Upper lobe of right lung (tissue), 1 donor: ENCODE measurements around the gene TSPYL6. TPM values are rescaled to one million over a fixed set of nuclear protein-coding genes. Genes with fewer than 3 reads are reported as not detected.
"Not testable (repeated sequence)": the region's sequence is repeated elsewhere in the genome, so short reads cannot be mapped to it uniquely, and the experiment has no call there.

ENCODE experiments used
- ATAC-seq: fragments of 200-7000 bp; cut with Tn5 transposase; one replicate; pipeline ENCODE4 v1.9.1; 2020; ENCODE audit warnings: mild to moderate bottlenecking, moderate library complexity
- DNase-seq: peaks from one replicate; pipeline ENCODE4 v3.0.0-alpha.2; 2020
- H3K27ac ChIP-seq: fragments of 200-600 bp; one replicate; pipeline ENCODE4 v1.8.0; 2022
- H3K27me3 ChIP-seq: fragments of 200-600 bp; one replicate; pipeline ENCODE4 v1.8.0; 2022; ENCODE audit warnings: mild to moderate bottlenecking
- H3K36me3 ChIP-seq: fragments of 200-600 bp; one replicate; pipeline ENCODE4 v1.8.0; 2022
- H3K4me1 ChIP-seq: fragments of 200-600 bp; one replicate; pipeline ENCODE4 v1.8.0; 2022
- H3K4me3 ChIP-seq: fragments of 200-600 bp; one replicate; pipeline ENCODE4 v1.8.0; 2022; ENCODE audit warnings: mild to moderate bottlenecking
- H3K9me3 ChIP-seq: fragments of 200-600 bp; one replicate; pipeline ENCODE4 v1.8.0; 2022
- CTCF ChIP-seq: fragments of 200-600 bp; IDR thresholded peaks from one replicate; pipeline ENCODE4 v1.8.0; 2022; ENCODE audit warnings: antibody characterized with exemption
- intact Hi-C: fragments of 100-400 bp; cut with DNase I; formaldehyde crosslinking; loops from one replicate; pipeline ENCODE4 v1.11.0; 2022
- long read RNA-seq: library from polyadenylated mRNA; unstranded; transcript quantifications from one replicate; pipeline ENCODE4 v2.0.0, GENCODE V29; 2021
- total RNA-seq: library from RNA; stranded (reverse); fragmentation: NEBNext Ultra II Directional; extraction: Animal tissue kit (Norgen Biotek cat#: 25700); gene quantifications from one replicate; pipeline ENCODE4 v1.2.1, GENCODE V29; 2021
- donor health status: DM: no; HTN: yes; CAD: no; lungs with severe emphysema.

TSPYL6 gene
- total RNA-seq, result not detected
- long read RNA-seq, result 0 reads

DNA sequence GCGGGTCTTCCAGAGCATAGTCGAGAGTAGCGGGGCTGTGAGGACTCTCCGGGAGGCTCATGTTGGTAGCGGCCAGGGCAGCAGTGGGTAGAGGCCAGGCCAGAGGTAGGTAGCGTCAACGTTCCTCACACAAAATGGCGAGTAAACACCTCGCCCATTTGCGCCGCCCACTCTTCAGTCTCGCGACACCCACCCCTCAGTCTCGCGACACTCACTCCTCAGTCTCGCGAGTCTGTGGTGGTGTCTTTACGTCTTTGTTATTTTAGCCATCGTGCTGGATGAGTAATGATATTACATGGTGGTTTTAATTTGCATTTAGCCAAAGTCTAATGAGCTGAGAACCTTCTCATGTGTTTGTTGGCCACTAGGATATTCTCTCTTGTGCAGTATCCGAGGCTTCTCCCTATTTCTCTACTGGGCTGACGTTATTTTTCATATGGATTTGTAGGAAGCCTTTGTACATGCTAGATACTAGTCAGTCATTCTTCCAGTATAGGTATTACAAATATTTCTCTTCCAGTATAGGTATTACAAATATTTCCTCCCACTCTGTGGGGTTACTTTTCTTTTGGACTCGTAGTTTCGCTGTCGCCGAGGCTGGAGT is at the start of gene TSPYL6:
Gene TSPYL6, minus strand, starts transcription at position 139 of the 604 bp plus-strand sequence. Its CDS starts 78 bp downstream, at position 61.
- H3K27ac ChIP-seq, result no peak within 1 kb of the TSS
- TF ChIP-seq CTCF, result no peak
- ATAC-seq, result no peak
- H3K4me1 ChIP-seq, result no peaks in the 10 kb centered on the region
- no peak for DNase-seq
- H3K27me3 ChIP-seq, result no peaks in the 10 kb centered on the region
- H3K9me3 ChIP-seq, result no peaks in the 10 kb centered on the region
- no peaks in the 10 kb centered on the region for H3K36me3 ChIP-seq
- no peak within 1 kb of the TSS for H3K4me3 ChIP-seq
- intact Hi-C loops, result no loop called here

- no peak for TF ChIP-seq CTCF
- H3K4me1 ChIP-seq, result no peaks in the 10 kb centered on the region
- H3K4me3 ChIP-seq, result no peak overlapping the region
- H3K36me3 ChIP-seq, result no peaks in the 10 kb centered on the region
- ATAC-seq, result no peak
- no peak for DNase-seq
- no peaks in the 10 kb centered on the region for H3K27me3 ChIP-seq
- no peak overlapping the region for H3K27ac ChIP-seq
- H3K9me3 ChIP-seq, result no peaks in the 10 kb centered on the region
- intact Hi-C loops, result no loop called here
Observed at GRCh38 chr2:54303631-54304030, 47.6 kb upstream of the TSPYL6 start.

DNA sequence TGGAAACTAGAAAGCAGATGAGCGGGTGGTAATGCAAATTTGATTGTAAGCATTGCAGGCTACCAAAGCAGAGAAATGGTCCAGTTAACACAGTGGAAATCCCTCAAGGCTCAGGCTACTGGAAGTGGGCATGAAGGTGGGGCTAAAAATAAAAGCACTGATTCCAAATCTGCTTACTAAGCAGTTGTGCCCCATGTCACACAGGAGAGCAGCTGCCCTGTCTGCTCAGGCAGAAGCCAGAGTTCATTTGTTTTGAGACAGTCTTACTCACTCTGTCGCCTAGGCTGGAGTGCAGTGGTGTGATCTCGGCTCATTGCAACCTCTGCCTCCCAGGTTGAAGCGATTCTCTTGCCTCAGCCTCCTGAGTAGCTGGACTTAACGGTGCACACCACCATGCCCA is 42.5 kb upstream of the TSPYL6 start:
- no peaks in the 10 kb centered on the region for H3K27me3 ChIP-seq
- intact Hi-C loops, result no loop called here
- ATAC-seq (no peak), DNase-seq (no peak)
- H3K4me3 ChIP-seq, result no peak overlapping the region
- no peaks in the 10 kb centered on the region for H3K36me3 ChIP-seq
- no peak for TF ChIP-seq CTCF
- H3K9me3 ChIP-seq, result no peaks in the 10 kb centered on the region
- H3K27ac ChIP-seq, result no peak overlapping the region
- no peaks in the 10 kb centered on the region for H3K4me1 ChIP-seq

GRCh38 chr2:54295911-54296310 is 39.9 kb upstream of the TSPYL6 start:
- Histone ChIP-seq H3K27ac (no peak overlapping the region), H3K4me3 (no peak overlapping the region), H3K4me1 (no peaks in the 10 kb centered on the region), H3K9me3 (no peaks in the 10 kb centered on the region), H3K36me3 (no peaks in the 10 kb centered on the region), H3K27me3 (no peaks in the 10 kb centered on the region)
- DNase-seq (no peak), ATAC-seq (no peak)
- TF ChIP-seq CTCF, result no peak
- intact Hi-C loops, result no loop called here

- H3K4me1 ChIP-seq, H3K9me3 ChIP-seq, intact Hi-C loops, DNase-seq, H3K27me3 ChIP-seq, ATAC-seq, H3K27ac ChIP-seq, H3K4me3 ChIP-seq, H3K36me3 ChIP-seq: not testable (repeated sequence)
Observed at GRCh38 chr2:54294665-54295064, 38.6 kb upstream of the TSPYL6 start.

DNA sequence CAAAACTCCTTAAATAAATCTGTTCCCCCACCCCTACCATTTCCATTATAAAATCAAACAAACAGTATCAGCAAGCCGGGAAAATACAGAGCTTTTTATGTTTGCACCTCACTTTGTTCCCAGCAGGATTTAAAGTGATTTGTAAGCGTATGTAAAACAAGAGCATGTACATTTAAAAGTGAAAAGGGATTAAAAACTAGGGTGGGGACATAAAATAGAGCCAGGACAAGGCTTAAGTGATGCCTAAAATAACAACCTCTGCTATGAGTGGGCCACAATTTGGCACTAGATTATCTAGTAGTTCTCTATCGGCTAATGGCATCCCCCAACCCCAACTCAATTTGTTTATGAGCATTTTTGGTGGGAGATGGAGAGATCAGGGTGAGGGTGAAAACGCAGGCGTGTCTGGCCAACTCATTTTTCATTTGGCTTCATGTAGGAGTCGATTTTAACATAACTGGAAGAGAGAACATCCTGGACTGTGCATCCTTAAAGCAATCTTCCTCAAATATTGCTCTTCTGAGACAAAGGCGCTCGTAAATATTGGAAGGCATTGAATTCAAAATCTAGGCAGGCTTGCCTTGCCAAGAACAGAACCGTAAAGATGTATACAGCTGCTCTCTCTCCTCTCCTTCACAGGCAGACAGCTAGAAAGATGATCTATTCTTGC is 34.5 kb upstream of the TSPYL6 start:
- ATAC-seq, result no peak
- no peak for DNase-seq
- Histone ChIP-seq H3K4me3 (no peak overlapping the region), H3K36me3 (no peaks in the 10 kb centered on the region), H3K27ac (no peak overlapping the region), H3K4me1 (no peaks in the 10 kb centered on the region), H3K9me3 (no peaks in the 10 kb centered on the region), H3K27me3 (no peaks in the 10 kb centered on the region)
- intact Hi-C loops, result no loop called here
- no peak for TF ChIP-seq CTCF
